ENCODE measurements around the gene SPOCK1. TPM values are rescaled to one million over a fixed set of nuclear protein-coding genes. Genes with fewer than 3 reads are reported as not detected.

Gene SPOCK1
- polyA plus RNA-seq, 3 donors = 1.8 to 5.7 (median 2.1) TPM

DNA sequence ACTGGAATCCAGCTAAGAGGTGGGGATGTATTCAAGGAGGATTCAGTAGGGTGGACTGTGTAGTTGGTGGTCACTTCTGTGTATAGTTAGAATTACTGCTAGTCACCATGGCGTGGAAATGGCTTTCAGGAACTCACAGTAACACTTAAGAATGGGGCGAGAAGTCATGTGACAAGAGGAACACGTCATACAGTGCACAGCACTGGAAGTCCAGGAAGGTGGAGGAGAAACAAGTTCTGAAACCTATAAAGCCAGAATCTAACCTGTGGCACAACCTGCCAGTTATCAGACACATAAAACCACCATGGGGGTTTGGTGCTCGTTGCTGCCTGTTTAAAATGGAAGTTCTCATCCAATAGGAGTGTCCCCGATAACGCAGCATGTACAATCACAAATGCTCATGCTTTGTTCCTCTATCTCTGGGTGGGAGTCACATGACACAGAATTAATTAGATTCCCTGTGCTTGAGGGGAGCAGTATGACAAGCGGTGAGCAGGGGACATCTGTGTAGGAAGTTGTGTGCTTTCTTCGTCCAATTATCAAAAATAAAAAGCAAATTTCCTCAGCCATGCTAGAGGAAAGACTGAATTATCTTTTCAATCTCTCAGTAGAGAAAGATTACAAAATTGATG is 193.0 kb downstream of the SPOCK1 start:
- no peak overlapping the region for H3K27ac Mint-ChIP-seq
- no peaks in the 10 kb centered on the region for H3K79me2 ChIP-seq (ENCODE audit: insufficient read depth, low read length)
- H3K4me2 ChIP-seq (replicated peaks; ENCODE audit: extremely low read depth, low read length, poor library complexity, severe bottlenecking) = no peak overlapping the region
- no peak for DNase-seq
- H3K36me3 Mint-ChIP-seq = no peaks in the 10 kb centered on the region
- H4K20me1 ChIP-seq (ENCODE audit: insufficient read depth, low read length) = no peaks in the 10 kb centered on the region
- 86% methylated on average over 4 of the region's 8 CpGs for WGBS (ENCODE audit: insufficient coverage)
- no peak overlapping the region for H3K27ac ChIP-seq (ENCODE audit: low read depth in 1 of 2, low read length in 2 of 2)
- no peaks in the 10 kb centered on the region for H3K36me3 ChIP-seq (replicated peaks in 1 of 2; ENCODE audit: control insufficient read depth in 1 of 2, insufficient read depth in 2 of 2, low read length in 2 of 2)
- TF ChIP-seq CTCF (IDR thresholded peaks at IDR 0.05) = no peak
- H3K9ac ChIP-seq (ENCODE audit: insufficient read depth, low read length, poor library complexity, severe bottlenecking) = no peak overlapping the region
- peaks cover 0 to 2% of the 10 kb centered on the region in 2 donors for H3K27me3 ChIP-seq (ENCODE audit: control insufficient read depth in 2 of 2, insufficient read depth in 2 of 2, low read length in 2 of 2)
- no peaks in the 10 kb centered on the region for H3K9me3 ChIP-seq (replicated peaks in 1 of 2; ENCODE audit: control insufficient read depth in 1 of 2, insufficient read depth in 1 of 2, low read length in 2 of 2)
- no peak overlapping the region for H3K4me3 Mint-ChIP-seq
- peaks cover 0 to 2% (median 0%) of the 10 kb centered on the region in 7 donors for H3K9me3 Mint-ChIP-seq
- intact Hi-C loops (cut with micrococcal nuclease) = no loop called here
- H2AFZ ChIP-seq (ENCODE audit: insufficient read depth, low read depth, low read length, poor library complexity, severe bottlenecking) = no peak overlapping the region
- peaks cover 0 to 10% (median 3%) of the 10 kb centered on the region in 3 donors for H3K27me3 Mint-ChIP-seq (ENCODE audit: low read depth in 3 of 3)
- no peaks in the 10 kb centered on the region for H3K4me1 ChIP-seq (ENCODE audit: control insufficient read depth in 1 of 2, insufficient read depth in 2 of 2, low read length in 2 of 2)
- no peaks in the 10 kb centered on the region for H3K4me1 Mint-ChIP-seq
- H3K4me3 ChIP-seq (replicated peaks in 1 of 3; ENCODE audit: low read depth in 2 of 3, low read length in 3 of 3) = no peak overlapping the region

GRCh38 chr5:137304226-137304874 is 194.8 kb downstream of the SPOCK1 start:
- Mint-ChIP-seq H3K36me3 (no peaks in the 10 kb centered on the region), H3K9me3 (peaks cover 0 to 2% (median 1%) of the 10 kb centered on the region in 7 donors), H3K4me3 (no peak overlapping the region), H3K4me1 (no peaks in the 10 kb centered on the region), H3K27ac (no peak overlapping the region), H3K27me3 (ENCODE audit: low read depth in 3 of 3) (peaks cover 3 to 14% (median 6%) of the 10 kb centered on the region in 3 donors)
- no peak for TF ChIP-seq CTCF (IDR thresholded peaks at IDR 0.05)
- H3K27ac ChIP-seq (ENCODE audit: low read depth in 1 of 2, low read length in 2 of 2) = no peak overlapping the region
- H2AFZ ChIP-seq (ENCODE audit: insufficient read depth, low read depth, low read length, poor library complexity, severe bottlenecking) = no peak overlapping the region
- 92% methylated on average over 4 of the region's 4 CpGs for WGBS (ENCODE audit: insufficient coverage)
- H3K4me2 ChIP-seq (replicated peaks; ENCODE audit: extremely low read depth, low read length, poor library complexity, severe bottlenecking) = no peak overlapping the region
- no peaks in the 10 kb centered on the region for H3K9me3 ChIP-seq (replicated peaks in 1 of 2; ENCODE audit: control insufficient read depth in 1 of 2, insufficient read depth in 1 of 2, low read length in 2 of 2)
- no peaks in the 10 kb centered on the region for H3K36me3 ChIP-seq (replicated peaks in 1 of 2; ENCODE audit: control insufficient read depth in 1 of 2, insufficient read depth in 2 of 2, low read length in 2 of 2)
- H3K4me3 ChIP-seq (replicated peaks in 1 of 3; ENCODE audit: low read depth in 2 of 3, low read length in 3 of 3) = no peak overlapping the region
- no peak overlapping the region for H3K9ac ChIP-seq (ENCODE audit: insufficient read depth, low read length, poor library complexity, severe bottlenecking)
- H3K79me2 ChIP-seq (ENCODE audit: insufficient read depth, low read length) = no peaks in the 10 kb centered on the region
- DNase-seq = no peak
- no peaks in the 10 kb centered on the region for H3K27me3 ChIP-seq (ENCODE audit: control insufficient read depth in 2 of 2, insufficient read depth in 2 of 2, low read length in 2 of 2)
- H4K20me1 ChIP-seq (ENCODE audit: insufficient read depth, low read length) = no peaks in the 10 kb centered on the region
- intact Hi-C loops (cut with micrococcal nuclease) = no loop called here
- no peaks in the 10 kb centered on the region for H3K4me1 ChIP-seq (ENCODE audit: control insufficient read depth in 1 of 2, insufficient read depth in 2 of 2, low read length in 2 of 2)
